Suprapubic skin (tissue), 4 donors: ENCODE results near the gene C11orf54. TPM values are rescaled to one million over a fixed set of nuclear protein-coding genes. Genes with fewer than 3 reads are reported as not detected.
"Not testable (repeated sequence)": the region's sequence is repeated elsewhere in the genome, so short reads cannot be mapped to it uniquely, and the experiment has no call there.

Experiments used
- DNase-seq, 2 donors: peaks; one replicate each; pipeline ENCODE4 v3.0.0-alpha.2; 2019; ENCODE audit warnings: low spot score in 2 of 2
- H3K27ac ChIP-seq: fragments of 200-600 bp; sonication (generic); one replicate; pipeline ENCODE4 v1.5.1; 2019
- H3K27me3 ChIP-seq: fragments of 200-600 bp; sonication (generic); one replicate; pipeline ENCODE4 v1.5.1; 2019
- H3K36me3 ChIP-seq: fragments of 200-600 bp; sonication (generic); one replicate; pipeline ENCODE4 v1.5.1; 2019
- H3K4me1 ChIP-seq: fragments of 200-600 bp; sonication (generic); one replicate; pipeline ENCODE4 v1.5.1; 2019
- H3K4me3 ChIP-seq: fragments of 200-600 bp; sonication (generic); one replicate; pipeline ENCODE4 v1.5.1; 2019; ENCODE audit warnings: mild to moderate bottlenecking
- H3K9me3 ChIP-seq: fragments of 200-600 bp; sonication (generic); one replicate; pipeline ENCODE4 v1.5.1; 2019
- CTCF ChIP-seq, 2 donors: fragments of 200-600 bp in 1 of 2; fragments of 450-650 bp in 1 of 2; sonication (generic) in 1 of 2; IDR thresholded peaks; one replicate each; pipeline ENCODE4 v1.5.1; 2016 to 2019; ENCODE audit warnings: antibody characterized with exemption in 2 of 2, mild to moderate bottlenecking in 1 of 2, moderate library complexity in 1 of 2
- EP300 ChIP-seq: sonication (generic); formaldehyde crosslinking; IDR thresholded peaks from one replicate; pipeline ENCODE4 v1.6.1; 2017; ENCODE audit warnings: antibody characterized with exemption
- POLR2A ChIP-seq, 2 donors: fragments of 450-650 bp; IDR thresholded peaks; one replicate each; pipeline ENCODE4 v1.6.1; 2017; ENCODE audit warnings: antibody characterized with exemption in 2 of 2, mild to moderate bottlenecking in 2 of 2, moderate library complexity in 2 of 2
- POLR2AphosphoS5 ChIP-seq, 3 donors: sonication (generic); formaldehyde crosslinking; IDR thresholded peaks; one replicate each; pipeline ENCODE4 v1.6.1; 2017; ENCODE audit warnings: antibody characterized with exemption in 3 of 3
- WGBS: methylation state at CpG from one replicate; pipeline ENCODE4 v1.1.5; 2018; 5-methylcytosine and 5-hydroxymethylcytosine counted together
- total RNA-seq, 4 donors: library from RNA; depleted of rRNA; stranded (reverse); fragments of >200 nt; gene quantifications; one replicate each; pipeline ENCODE4 v1.1.0, GENCODE V29; 2016

Gene C11orf54
- total RNA-seq, 4 donors from 2014 or later: 19.4 to 62.1 (median 26.5) TPM

- WGBS: 7% methylated on average over 18 of the region's 18 CpGs
- Histone ChIP-seq H3K36me3 (peaks cover 37% of the 10 kb centered on the region), H3K4me1 (peaks cover 55% of the 10 kb centered on the region), H3K4me3 (peak overlapping the region; percentile 87), H3K27ac (peak overlapping the region; percentile 98), H3K9me3 (no peaks in the 10 kb centered on the region), H3K27me3 (no peaks in the 10 kb centered on the region)
- no peak for DNase-seq
- TF ChIP-seq EP300 (no peak), POLR2A (IDR thresholded peaks at IDR 0.05) (no peak), POLR2AphosphoS5 (IDR thresholded peaks at IDR 0.05) (no peak), CTCF (IDR thresholded peaks at IDR 0.05) (no peak)
Observed at GRCh38 chr11:93740031-93740729, 1.3 kb upstream of the C11orf54 start.

DNA sequence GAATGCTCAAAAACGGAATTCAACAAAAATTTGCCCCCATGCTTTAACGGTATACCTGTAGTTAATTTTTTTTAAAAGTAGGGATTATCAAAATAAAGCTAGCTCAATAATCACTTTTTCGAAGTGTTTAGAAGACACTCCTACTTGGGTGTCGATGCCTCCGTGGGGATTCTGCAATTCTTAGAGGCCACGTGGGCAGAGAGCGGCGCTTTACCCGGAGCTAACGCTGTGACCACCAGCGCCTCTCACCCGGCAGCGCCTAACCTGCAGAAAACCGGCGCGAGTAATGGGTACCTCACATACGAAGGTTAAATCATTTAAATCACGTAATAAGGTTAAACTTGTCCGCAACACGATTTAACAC lies 760 bp upstream of the C11orf54 start:
- DNase-seq: peak; percentile 77 to 87
- peaks cover 32% of the 10 kb centered on the region for H3K36me3 ChIP-seq
- peaks cover 53% of the 10 kb centered on the region for H3K4me1 ChIP-seq
- no peaks in the 10 kb centered on the region for H3K27me3 ChIP-seq
- peak overlapping the region; percentile 87 for H3K4me3 ChIP-seq
- peak overlapping the region; percentile 98 for H3K27ac ChIP-seq
- no peaks in the 10 kb centered on the region for H3K9me3 ChIP-seq
- under 1% methylated on average over 20 of the region's 20 CpGs for WGBS
- TF ChIP-seq POLR2AphosphoS5 (IDR thresholded peaks at IDR 0.05) (no peak), CTCF (IDR thresholded peaks at IDR 0.05) (no peak), EP300 (no peak), POLR2A (IDR thresholded peaks at IDR 0.05) (no peak)

DNA sequence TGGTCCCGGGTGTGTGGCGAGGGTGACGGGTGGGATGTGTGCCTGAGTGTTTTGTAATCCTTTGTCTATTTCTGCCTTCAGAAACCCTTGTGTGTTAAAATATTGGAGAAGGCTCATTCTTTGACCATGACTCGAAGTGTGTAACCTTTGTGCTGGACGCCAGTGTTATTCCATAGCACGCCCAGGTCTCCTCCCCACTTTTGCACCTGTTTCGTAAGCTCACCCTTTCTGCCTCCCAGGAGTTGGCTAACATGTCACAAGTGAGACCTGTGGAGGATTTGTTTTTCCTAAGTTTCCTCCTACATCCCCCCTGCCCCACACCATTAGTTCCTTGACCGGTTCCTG lies 382 bp downstream of the C11orf54 start:
- H3K36me3 ChIP-seq: peaks cover 20% of the 10 kb centered on the region
- no peaks in the 10 kb centered on the region for H3K9me3 ChIP-seq
- peak overlapping the region; percentile 87 for H3K4me3 ChIP-seq
- peaks cover 46% of the 10 kb centered on the region for H3K4me1 ChIP-seq
- 1% methylated on average over 8 of the region's 8 CpGs for WGBS
- TF ChIP-seq POLR2A (IDR thresholded peaks at IDR 0.05) (no peak), POLR2AphosphoS5 (IDR thresholded peaks at IDR 0.05) (no peak), EP300 (no peak), CTCF (IDR thresholded peaks at IDR 0.05) (no peak)
- no peak for DNase-seq
- H3K27me3 ChIP-seq: no peaks in the 10 kb centered on the region
- peak overlapping the region; percentile 98 for H3K27ac ChIP-seq

DNA sequence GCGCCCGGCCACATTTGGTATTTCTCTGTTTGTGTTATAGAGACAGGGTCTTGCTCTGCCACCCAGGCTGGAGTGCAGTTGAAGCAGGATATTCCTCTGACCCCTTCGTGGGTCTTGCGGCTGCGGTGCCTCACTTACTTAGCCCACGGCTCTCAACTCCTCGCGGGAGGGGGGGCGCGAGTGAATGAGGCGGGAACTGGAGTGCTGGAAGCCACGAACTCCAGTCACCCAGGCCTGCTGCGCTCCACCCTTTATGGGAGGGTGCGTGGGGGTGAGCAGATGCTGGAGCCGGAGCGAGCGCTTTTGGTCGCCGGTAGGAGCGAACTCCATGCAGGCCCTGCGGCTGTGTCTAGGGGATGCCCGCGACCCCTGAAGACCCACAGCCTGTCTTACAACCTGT lies 1.8 kb downstream of the C11orf54 start:
- DNase-seq: no peak
- H3K36me3 ChIP-seq: peaks cover 6% of the 10 kb centered on the region
- no peaks in the 10 kb centered on the region for H3K9me3 ChIP-seq
- H3K4me3 ChIP-seq: no peak overlapping the region
- H3K27ac ChIP-seq: no peak overlapping the region
- H3K4me1 ChIP-seq: peaks cover 31% of the 10 kb centered on the region
- TF ChIP-seq EP300 (no peak), CTCF (IDR thresholded peaks at IDR 0.05) (no peak), POLR2AphosphoS5 (IDR thresholded peaks at IDR 0.05) (no peak), POLR2A (IDR thresholded peaks at IDR 0.05) (no peak)
- no peaks in the 10 kb centered on the region for H3K27me3 ChIP-seq
- 92% methylated on average over 23 of the region's 23 CpGs for WGBS

- TF ChIP-seq POLR2A (IDR thresholded peaks at IDR 0.05) (no peak), CTCF (IDR thresholded peaks at IDR 0.05) (no peak), POLR2AphosphoS5 (IDR thresholded peaks at IDR 0.05) (no peak), EP300 (no peak)
- 78% methylated on average over 7 of the region's 7 CpGs for WGBS
- Histone ChIP-seq H3K4me3 (no peak overlapping the region), H3K36me3 (peaks cover 5% of the 10 kb centered on the region), H3K9me3 (no peaks in the 10 kb centered on the region), H3K27ac (no peak overlapping the region), H3K27me3 (no peaks in the 10 kb centered on the region), H3K4me1 (peaks cover 18% of the 10 kb centered on the region)
- DNase-seq: no peak
Observed at GRCh38 chr11:93744669-93745004, 3.2 kb downstream of the C11orf54 start.

- peaks cover 13% of the 10 kb centered on the region for H3K4me1 ChIP-seq
- not testable (repeated sequence) for H3K27ac ChIP-seq, H3K4me3 ChIP-seq, DNase-seq, H3K36me3 ChIP-seq, H3K9me3 ChIP-seq, H3K27me3 ChIP-seq
- WGBS: 60% methylated on average over 12 of the region's 12 CpGs
Observed at GRCh38 chr11:93745005-93745755, 3.7 kb downstream of the C11orf54 start.
